Upper lobe of right lung (tissue), 1 donor: ENCODE measurements around the gene RIN3. TPM values are rescaled to one million over a fixed set of nuclear protein-coding genes. Genes with fewer than 3 reads are reported as not detected.

Source experiments
- ATAC-seq: fragments of 200-7000 bp; cut with Tn5 transposase; one replicate; pipeline ENCODE4 v1.9.1; 2020; ENCODE audit warnings: mild to moderate bottlenecking, moderate library complexity
- DNase-seq: peaks from one replicate; pipeline ENCODE4 v3.0.0-alpha.2; 2020
- H3K27ac ChIP-seq: fragments of 200-600 bp; one replicate; pipeline ENCODE4 v1.8.0; 2022
- H3K27me3 ChIP-seq: fragments of 200-600 bp; one replicate; pipeline ENCODE4 v1.8.0; 2022; ENCODE audit warnings: mild to moderate bottlenecking
- H3K36me3 ChIP-seq: fragments of 200-600 bp; one replicate; pipeline ENCODE4 v1.8.0; 2022
- H3K4me1 ChIP-seq: fragments of 200-600 bp; one replicate; pipeline ENCODE4 v1.8.0; 2022
- H3K4me3 ChIP-seq: fragments of 200-600 bp; one replicate; pipeline ENCODE4 v1.8.0; 2022; ENCODE audit warnings: mild to moderate bottlenecking
- H3K9me3 ChIP-seq: fragments of 200-600 bp; one replicate; pipeline ENCODE4 v1.8.0; 2022
- CTCF ChIP-seq: fragments of 200-600 bp; IDR thresholded peaks from one replicate; pipeline ENCODE4 v1.8.0; 2022; ENCODE audit warnings: antibody characterized with exemption
- intact Hi-C: fragments of 100-400 bp; cut with DNase I; formaldehyde crosslinking; loops from one replicate; pipeline ENCODE4 v1.11.0; 2022
- total RNA-seq: library from RNA; stranded (reverse); fragmentation: NEBNext Ultra II Directional; extraction: Animal tissue kit (Norgen Biotek cat#: 25700); gene quantifications from one replicate; pipeline ENCODE4 v1.2.1, GENCODE V29; 2021
- donor health status: DM: no; HTN: yes; CAD: no; lungs with severe emphysema.

RIN3 gene
- total RNA-seq, 1 donor from 2014 or later: 56.0 TPM

- TF ChIP-seq CTCF: no peak
- H3K27ac ChIP-seq: peak overlapping the region; percentile 88
- H3K36me3 ChIP-seq: no peaks in the 10 kb centered on the region
- H3K4me1 ChIP-seq: peaks cover 54% of the 10 kb centered on the region
- H3K4me3 ChIP-seq: no peak overlapping the region
- H3K27me3 ChIP-seq: no peaks in the 10 kb centered on the region
- H3K9me3 ChIP-seq: no peaks in the 10 kb centered on the region
- ATAC-seq (no peak), DNase-seq (no peak)
- intact Hi-C loops: no loop called here
Measured at GRCh38 chr14:92538412-92538985, 24.9 kb downstream of the RIN3 start.

GRCh38 chr14:92539419-92539818 is 25.8 kb downstream of the RIN3 start:
- ATAC-seq: no peak

GRCh38 chr14:92539875-92540274 is 26.3 kb downstream of the RIN3 start:
- intact Hi-C loops: no loop called here
- Histone ChIP-seq H3K27me3 (no peaks in the 10 kb centered on the region), H3K9me3 (no peaks in the 10 kb centered on the region), H3K4me1 (peaks cover 54% of the 10 kb centered on the region), H3K4me3 (no peak overlapping the region), H3K27ac (peak overlapping the region; percentile 88), H3K36me3 (no peaks in the 10 kb centered on the region)
- ATAC-seq (peak; percentile 58), DNase-seq (no peak)
- TF ChIP-seq CTCF: no peak

More at GRCh38 chr14:92539419-92539818, 25.8 kb downstream of the RIN3 start:
- no peaks in the 10 kb centered on the region for H3K27me3 ChIP-seq
- peaks cover 54% of the 10 kb centered on the region for H3K4me1 ChIP-seq
- no peak for DNase-seq
- no peaks in the 10 kb centered on the region for H3K36me3 ChIP-seq
- no peaks in the 10 kb centered on the region for H3K9me3 ChIP-seq
- peak overlapping the region; percentile 88 for H3K27ac ChIP-seq
- no peak overlapping the region for H3K4me3 ChIP-seq
- intact Hi-C loops: no loop called here
- TF ChIP-seq CTCF: no peak

GRCh38 chr14:92540472-92541048 is 27.0 kb downstream of the RIN3 start:
- H3K4me3 ChIP-seq: no peak overlapping the region

GRCh38 chr14:92542766-92543554 is 29.4 kb downstream of the RIN3 start:
- H3K27ac ChIP-seq: no peak overlapping the region
- intact Hi-C loops: no loop called here
- no peaks in the 10 kb centered on the region for H3K36me3 ChIP-seq
- no peak for TF ChIP-seq CTCF
- ATAC-seq (no peak), DNase-seq (no peak)
- no peak overlapping the region for H3K4me3 ChIP-seq
- H3K27me3 ChIP-seq: no peaks in the 10 kb centered on the region
- peaks cover 40% of the 10 kb centered on the region for H3K4me1 ChIP-seq
- H3K9me3 ChIP-seq: no peaks in the 10 kb centered on the region

More at GRCh38 chr14:92540472-92541048, 27.0 kb downstream of the RIN3 start:
- H3K36me3 ChIP-seq: no peaks in the 10 kb centered on the region
- DNase-seq (peak; percentile 86), ATAC-seq (peak; percentile 82)
- no peak for TF ChIP-seq CTCF
- no peaks in the 10 kb centered on the region for H3K27me3 ChIP-seq
- H3K4me1 ChIP-seq: peaks cover 54% of the 10 kb centered on the region
- H3K27ac ChIP-seq: peak overlapping the region; percentile 88
- intact Hi-C loops: no loop called here
- H3K9me3 ChIP-seq: no peaks in the 10 kb centered on the region
